MG63 (cell line): ENCODE measurements around the gene LRCH4. TPM values are rescaled to one million over a fixed set of nuclear protein-coding genes. Genes with fewer than 3 reads are reported as not detected.

ENCODE experiments used
- total RNA-seq: library from RNA; depleted of rRNA; stranded (reverse); fragments of >200 nt; shearing (Covaris generic); gene quantifications from 2 replicates; pipeline ENCODE4 v1.2.3, GENCODE V29; 2014; ENCODE audit warnings: low replicate concordance; rRNA removed

Gene LRCH4
- total RNA-seq, 1 experiment from 2014 or later, result 6.3 TPM

Other genes with a start within 250 kb of the LRCH4 start
- 6.2 and 7.2 TPM in 2 replicates for gene PILRB, start 228.0 kb downstream of the LRCH4 start, total RNA-seq
- gene PILRA, start 212.6 kb downstream of the LRCH4 start, total RNA-seq, result not detected in 2 replicates
- 5.1 and 6.8 TPM in 2 replicates for gene ZCWPW1, start 157.4 kb downstream of the LRCH4 start, total RNA-seq
- 46.1 and 57.3 TPM in 2 replicates for gene MEPCE, start 156.3 kb downstream of the LRCH4 start, total RNA-seq
- 12.9 and 25.1 TPM in 2 replicates for gene PPP1R35, start 149.6 kb downstream of the LRCH4 start, total RNA-seq
- 0.56 TPM in 1 of 2 replicates, not detected in the other for gene SPACDR, start 121.9 kb downstream of the LRCH4 start, total RNA-seq
- 5.7 and 27.7 TPM in 2 replicates for gene TSC22D4, start 106.9 kb downstream of the LRCH4 start, total RNA-seq
- not detected in 2 replicates for gene NYAP1, start 102.2 kb downstream of the LRCH4 start, total RNA-seq
- 5.8 and 10.2 TPM in 2 replicates for gene AGFG2, start 46.9 kb downstream of the LRCH4 start, total RNA-seq
- not detected in 2 replicates for gene SAP25, start 12.2 kb downstream of the LRCH4 start, total RNA-seq
- gene FBXO24, start 199 bp upstream of the LRCH4 start, total RNA-seq, result 1.0 and 1.2 TPM in 2 replicates
- 53.5 and 1,171 TPM in 2 replicates for gene PCOLCE, start 16.2 kb upstream of the LRCH4 start, total RNA-seq
- 1.8 and 5.9 TPM in 2 replicates for gene MOSPD3, start 26.4 kb upstream of the LRCH4 start, total RNA-seq
- gene TFR2, start 55.4 kb upstream of the LRCH4 start, total RNA-seq, result 0.33 TPM in 1 of 2 replicates, not detected in the other
- gene ACTL6B, start 70.3 kb upstream of the LRCH4 start, total RNA-seq, result not detected in 2 replicates
- gene GNB2, start 87.6 kb upstream of the LRCH4 start, total RNA-seq, result 128 and 174 TPM in 2 replicates
- 9.1 and 9.2 TPM in 2 replicates for gene GIGYF1, start 108.1 kb upstream of the LRCH4 start, total RNA-seq
- gene POP7, start 120.0 kb upstream of the LRCH4 start, total RNA-seq, result 41.5 and 92.8 TPM in 2 replicates
- gene EPO, start 134.3 kb upstream of the LRCH4 start, total RNA-seq, result not detected in 2 replicates
- gene ZAN, start 147.5 kb upstream of the LRCH4 start, total RNA-seq, result not detected in 2 replicates
- 42.7 and 72.5 TPM in 2 replicates for gene EPHB4, start 241.4 kb upstream of the LRCH4 start, total RNA-seq